HG03460 (cell line): ENCODE measurements around the gene C5.
"Not testable (repeated sequence)": the region's sequence is repeated elsewhere in the genome, so short reads cannot be mapped to it uniquely, and the experiment has no call there.

Source experiments
- ATAC-seq: cut with Tn5 transposase; IDR thresholded peaks from one replicate; pipeline ENCODE4 v1.9.1; 2021; ENCODE audit not compliant: unreplicated experiment

The C5 gene

GRCh38 chr9:121053544-121053943, 3.5 kb upstream of the C5 start:
- no peak for ATAC-seq

DNA sequence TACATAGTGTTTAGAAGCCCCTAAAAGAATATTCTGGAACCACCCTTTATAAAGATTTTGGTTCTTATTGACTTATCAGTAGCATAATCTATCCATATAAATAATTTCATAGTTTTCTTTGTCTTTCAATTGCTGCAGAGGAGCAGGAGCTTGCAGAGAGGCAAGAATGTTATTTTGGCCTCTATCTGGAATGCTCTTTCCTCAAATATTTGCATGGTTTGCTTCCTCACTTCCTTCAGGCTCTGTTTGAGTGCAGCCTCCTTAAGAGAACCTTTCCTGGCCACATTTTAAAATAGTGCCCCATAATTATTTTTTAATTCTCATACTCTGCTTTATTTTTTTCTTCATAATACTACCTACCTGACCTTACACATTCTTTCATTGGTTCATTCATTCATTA, 1.5 kb downstream of the C5 start:
- no peak for ATAC-seq

DNA sequence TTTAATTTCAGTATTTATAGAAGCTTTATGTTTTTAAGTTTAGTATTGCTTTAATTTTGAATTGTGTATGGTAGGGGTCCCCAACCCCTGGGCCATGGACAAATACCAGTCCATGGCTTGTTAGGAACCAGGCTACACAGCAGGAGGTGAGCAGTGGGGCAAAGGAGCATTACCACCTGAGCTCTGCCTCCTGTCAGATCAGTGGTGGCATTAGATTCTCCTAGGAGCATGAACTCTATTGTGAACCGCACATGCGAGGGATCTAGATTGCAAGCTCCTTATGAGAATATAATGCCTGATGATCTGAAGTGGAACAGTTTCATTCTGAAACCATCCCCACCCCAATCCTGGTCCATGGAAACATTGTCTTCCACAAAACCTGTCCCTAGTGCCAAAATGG, 1.9 kb downstream of the C5 start:
- no peak for ATAC-seq

DNA sequence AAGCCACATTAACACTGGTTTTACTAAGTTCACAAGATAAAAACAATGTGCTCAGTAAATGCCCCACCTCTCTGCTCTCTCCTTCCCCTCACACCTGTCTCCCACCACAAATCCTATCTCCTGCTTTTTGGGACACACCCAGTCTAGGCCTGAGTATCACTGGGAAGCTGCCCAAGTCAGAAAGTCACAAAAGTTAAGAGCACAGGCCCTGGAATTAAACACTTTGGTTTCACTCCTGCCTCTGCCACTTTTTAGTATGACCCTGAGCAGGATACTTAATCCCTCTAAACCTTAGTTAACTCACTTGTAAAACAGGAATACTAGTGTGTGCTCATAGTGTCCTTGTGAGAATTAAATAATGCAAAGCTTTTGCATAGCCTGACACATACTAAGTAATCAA, 11.3 kb downstream of the C5 start:
- ATAC-seq, result no peak

DNA sequence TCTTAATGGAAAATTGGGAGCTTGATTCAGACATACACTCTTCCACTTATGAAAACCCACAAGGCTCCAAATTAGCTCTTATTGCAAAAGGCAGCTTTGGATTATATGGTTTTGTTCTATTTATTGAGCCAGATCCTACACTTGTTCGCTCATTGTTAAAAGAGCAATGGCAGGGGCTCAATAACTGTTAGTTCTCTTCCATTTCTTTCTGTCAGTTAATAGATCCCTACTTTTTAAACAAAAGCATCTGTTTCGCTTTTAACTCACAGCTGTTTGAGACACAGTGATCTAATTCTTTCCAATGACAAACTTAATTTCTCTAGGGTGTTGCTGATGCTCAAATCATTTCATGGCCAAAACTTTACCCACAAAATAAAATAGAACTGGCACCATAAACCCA, 11.7 kb downstream of the C5 start:
- ATAC-seq, result no peak

DNA sequence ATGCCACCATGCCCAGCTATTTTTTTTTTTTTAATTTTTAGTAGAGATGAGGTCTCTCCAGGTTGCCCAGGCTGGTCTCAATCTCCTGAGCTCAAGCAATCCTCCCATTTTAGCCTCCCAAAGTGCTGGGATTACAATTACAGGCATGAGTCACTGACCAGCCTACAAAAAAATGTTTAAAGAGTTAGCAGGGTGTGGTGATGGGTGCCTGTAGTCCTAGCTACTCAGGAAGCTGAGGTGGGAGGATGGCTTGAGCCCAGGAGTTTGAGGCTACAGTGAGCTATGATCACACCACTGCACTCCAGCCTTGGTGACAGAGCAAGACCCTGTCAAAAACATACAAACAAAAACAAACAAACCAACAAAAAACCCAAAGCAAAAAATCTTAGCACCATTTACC, 14.4 kb downstream of the C5 start:
- ATAC-seq, result not testable (repeated sequence)

DNA sequence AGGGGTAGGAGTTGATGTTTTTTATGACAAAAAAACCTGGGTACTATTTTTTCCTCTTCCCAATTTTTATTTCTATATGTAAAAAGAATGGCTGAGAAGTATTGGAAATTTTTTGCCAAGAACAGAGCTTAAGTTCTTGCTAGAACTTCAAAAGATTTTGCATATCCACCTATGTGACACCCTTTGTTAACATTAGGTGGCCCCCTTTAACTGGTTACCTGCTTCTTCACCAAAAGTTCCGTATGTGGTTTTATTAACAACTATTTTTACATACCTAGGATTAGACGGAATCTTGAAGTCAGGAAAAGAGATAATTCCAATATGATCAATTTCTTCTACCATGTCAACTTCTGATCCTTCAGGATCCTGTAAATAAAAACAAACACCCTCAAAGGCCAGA, 15.5 kb downstream of the C5 start:
- ATAC-seq, result no peak

DNA sequence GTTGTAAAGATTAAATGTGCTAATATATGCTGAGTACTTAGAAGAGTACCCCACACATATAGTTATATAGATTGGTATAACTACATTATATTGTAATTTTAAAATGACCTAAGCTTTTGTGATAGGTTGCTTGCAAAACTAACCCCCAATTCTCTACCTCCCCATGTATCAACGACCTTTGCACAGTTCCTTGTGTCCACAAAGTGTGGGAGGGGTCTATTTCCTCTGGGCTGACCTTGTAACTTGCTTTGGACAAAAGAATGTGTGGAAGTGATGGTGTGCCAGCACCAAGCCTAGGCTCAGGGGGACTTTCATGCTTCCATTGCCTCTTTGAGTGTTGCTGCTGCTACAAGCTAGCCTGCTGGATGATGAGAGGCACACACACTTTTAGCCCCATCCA, 20.6 kb downstream of the C5 start:
- no peak for ATAC-seq

DNA sequence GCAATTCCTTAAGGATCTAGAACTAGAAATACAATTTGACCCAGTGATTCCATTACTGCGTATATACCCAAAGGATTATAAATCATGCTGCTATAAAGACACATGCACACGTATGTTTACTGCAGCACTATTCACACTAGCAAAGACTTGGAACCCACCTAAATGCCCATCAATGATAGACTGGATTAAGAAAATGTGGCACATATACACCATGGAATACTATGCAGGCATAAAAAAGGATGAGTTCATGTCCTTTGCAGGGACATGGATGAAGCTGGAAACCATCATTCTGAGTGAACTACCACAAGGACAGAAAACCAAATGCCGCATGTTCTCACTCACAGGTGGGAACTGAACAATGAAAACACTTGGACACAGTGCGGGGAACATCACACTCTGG, 21.8 kb downstream of the C5 start:
- not testable (repeated sequence) for ATAC-seq

- no peak for ATAC-seq
Observed at GRCh38 chr9:121026768-121027167, 23.3 kb downstream of the C5 start.

- no peak for ATAC-seq
Observed at GRCh38 chr9:121026260-121026691, 23.8 kb downstream of the C5 start.

DNA sequence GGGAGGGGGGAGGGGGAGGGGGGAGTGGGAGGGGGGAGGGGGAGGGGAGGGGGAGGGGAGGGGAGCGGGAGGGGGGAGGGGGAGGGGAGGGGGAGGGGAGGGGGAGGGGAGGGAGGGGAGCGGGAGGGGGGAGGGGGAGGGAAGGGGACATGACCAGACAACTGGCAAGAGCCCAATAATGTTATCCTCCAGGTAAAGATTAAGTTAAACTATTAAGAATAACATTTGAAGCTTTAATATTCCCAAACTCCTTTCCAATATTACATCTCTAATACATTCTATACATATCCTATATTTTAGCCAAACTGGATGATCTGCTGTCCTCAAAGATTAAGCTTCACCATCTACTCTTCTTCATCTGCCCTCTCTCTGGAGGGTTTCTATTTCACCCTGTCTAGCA, 25.8 kb downstream of the C5 start:
- ATAC-seq, result no peak

DNA sequence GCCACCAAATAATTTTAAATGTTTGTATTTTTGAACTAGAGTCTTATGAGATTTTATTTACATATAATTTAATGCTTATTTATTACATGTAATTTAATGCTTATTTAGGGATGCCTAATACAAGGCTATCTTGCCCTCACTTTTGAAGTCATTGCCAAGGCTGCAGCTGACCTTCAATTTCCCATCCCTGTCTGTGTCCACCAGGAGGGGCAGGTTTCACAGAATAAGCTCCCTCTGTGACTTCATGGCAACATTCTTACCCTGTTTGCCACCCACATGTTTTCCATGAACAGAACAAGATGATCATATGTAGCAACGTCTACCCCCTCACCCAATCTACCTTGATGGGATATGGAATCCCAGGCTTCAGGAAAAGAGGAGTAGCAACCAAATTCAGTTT, 27.0 kb downstream of the C5 start:
- no peak for ATAC-seq

DNA sequence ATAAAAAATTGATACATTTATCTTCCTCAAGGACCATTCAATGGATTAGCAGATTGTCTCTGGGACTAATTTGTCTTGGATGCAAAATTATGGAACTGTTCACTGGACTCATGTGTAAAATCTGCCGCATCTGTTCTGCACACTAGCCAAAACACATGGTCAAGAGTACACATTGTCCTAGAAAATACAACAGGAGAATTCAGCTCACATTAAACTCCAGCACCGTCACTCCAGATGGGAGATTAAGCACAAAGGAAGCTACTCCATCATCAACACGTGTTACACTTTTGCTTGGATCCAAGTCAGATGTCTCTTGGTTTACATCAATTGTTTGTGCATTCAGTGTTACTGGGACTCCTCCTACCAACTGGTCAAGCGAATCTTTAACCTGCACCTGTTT, 28.8 kb downstream of the C5 start:
- ATAC-seq, result no peak

GRCh38 chr9:121019273-121019672, 30.8 kb downstream of the C5 start:
- no peak for ATAC-seq

DNA sequence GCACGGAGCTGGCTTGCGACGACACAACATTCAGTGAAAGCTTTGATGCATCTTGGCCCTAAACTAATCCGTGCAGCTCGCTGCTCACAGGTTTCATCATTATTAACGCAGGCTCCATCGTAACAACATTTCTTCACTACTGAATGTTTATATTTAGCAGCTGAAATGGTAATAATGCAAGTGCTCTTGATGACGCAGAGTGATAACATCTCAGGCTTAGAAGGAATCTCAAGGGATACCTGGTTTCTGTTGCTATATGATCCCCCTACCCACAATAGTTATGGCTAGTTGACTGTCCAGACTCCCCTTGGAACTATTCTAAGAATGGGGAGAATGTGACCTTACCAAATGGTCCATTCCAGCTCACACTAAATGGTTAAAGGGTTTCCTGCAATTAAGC, 36.2 kb downstream of the C5 start:
- ATAC-seq, result no peak

DNA sequence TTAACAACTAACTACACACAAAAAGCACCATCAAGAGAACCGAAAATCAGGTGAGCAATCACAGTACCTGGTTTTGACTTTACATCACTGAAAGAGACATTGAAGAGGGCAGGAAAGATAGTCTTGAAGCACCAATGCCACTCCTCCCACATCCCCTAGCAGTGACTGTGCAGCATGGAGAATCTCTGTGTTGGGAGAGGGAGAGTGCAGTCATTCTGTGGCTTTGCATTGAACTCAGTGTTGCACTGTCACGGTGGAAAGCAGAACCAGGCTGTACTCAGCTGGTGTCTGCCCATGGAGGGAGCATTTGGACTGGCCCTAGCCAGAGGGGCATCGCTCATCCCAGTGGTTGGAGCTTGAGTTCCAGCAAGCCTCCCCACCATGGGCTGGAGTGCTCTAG, 40.4 kb downstream of the C5 start:
- ATAC-seq, result no peak

DNA sequence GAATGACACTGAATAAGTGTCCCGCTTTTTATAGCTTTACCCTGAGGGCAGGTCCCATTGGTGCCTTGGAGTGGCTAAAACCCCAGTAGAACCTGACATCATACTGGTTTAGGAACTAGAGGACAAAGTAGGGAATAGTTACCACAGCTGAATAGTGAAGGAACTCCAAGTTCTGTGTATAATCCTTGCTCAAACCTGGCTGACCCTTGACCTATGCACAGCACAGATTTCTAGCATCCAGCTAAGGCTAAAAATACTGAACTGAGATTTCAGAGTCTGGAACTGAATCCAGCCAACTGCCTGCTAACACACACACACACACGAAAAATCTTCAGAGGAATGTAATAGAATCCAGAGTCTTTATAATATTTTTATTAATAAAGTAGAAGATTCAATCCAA, 50.8 kb downstream of the C5 start:
- no peak for ATAC-seq

DNA sequence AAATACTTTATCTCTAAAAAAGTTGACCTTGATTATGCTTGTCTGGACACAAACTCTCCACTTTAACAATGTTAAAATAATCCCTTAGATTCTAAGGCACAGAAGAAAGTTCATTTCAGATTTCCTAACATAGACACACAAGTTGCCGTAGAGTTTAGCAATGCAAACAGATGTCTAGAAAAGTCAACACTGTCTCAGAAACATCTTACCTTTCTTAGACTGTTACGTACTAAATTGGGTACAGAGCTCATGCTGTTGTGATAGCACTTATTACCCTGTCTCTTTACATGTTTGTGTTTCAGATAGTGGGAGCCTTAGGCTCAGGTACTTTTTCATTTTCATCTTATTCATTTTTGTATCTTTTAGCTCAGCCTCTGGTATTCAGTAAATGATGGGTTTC, 52.0 kb downstream of the C5 start:
- no peak for ATAC-seq

- ATAC-seq, result no peak
Observed at GRCh38 chr9:120997502-120997901, 52.6 kb downstream of the C5 start.

- no peak for ATAC-seq
Observed at GRCh38 chr9:120996409-120996808, 53.7 kb downstream of the C5 start.

- no peak for ATAC-seq
Observed at GRCh38 chr9:120989065-120989464, 61.0 kb downstream of the C5 start.

DNA sequence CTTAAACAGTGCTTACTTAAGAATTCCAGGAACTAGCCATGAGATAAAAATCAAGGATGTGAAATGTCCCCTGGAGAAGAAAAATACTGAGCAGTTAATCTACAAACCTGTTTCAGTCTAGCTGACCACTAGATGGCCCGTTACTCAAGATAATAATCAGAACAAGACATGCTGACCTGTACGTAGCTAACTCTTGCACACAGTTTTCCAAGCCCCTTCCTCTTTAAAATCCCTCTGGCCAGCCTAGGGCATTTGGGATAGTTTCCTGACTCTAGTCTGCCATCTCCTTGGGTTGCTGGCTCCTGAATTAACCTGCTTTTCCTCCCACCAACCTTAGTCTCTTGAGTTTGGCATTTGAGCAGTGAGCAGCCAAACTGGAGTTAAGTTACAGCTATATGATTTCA, 64.3 kb downstream of the C5 start:
- no peak for ATAC-seq

GRCh38 chr9:120983259-120983837, 66.7 kb downstream of the C5 start:
- no peak for ATAC-seq
